HL-60/S4 (cell line): ENCODE measurements around the gene VIPR2.

ENCODE experiments used
- in situ Hi-C: fragments of 300-500 bp; cut with MboI; formaldehyde crosslinking; loops from 2 replicates; pipeline ENCODE4 v1.14.3; 2022; ENCODE audit warnings: low sequenced_read_pairs

Gene VIPR2

GRCh38 chr7:159121476-159121875, 23.2 kb downstream of the VIPR2 start:
- in situ Hi-C loops, result no loop called here

GRCh38 chr7:159121068-159121467, 23.6 kb downstream of the VIPR2 start:
- in situ Hi-C loops, result no loop called here

GRCh38 chr7:159120540-159120919, 24.1 kb downstream of the VIPR2 start:
- in situ Hi-C loops, result no loop called here

- in situ Hi-C loops, result no loop called here
Measured at GRCh38 chr7:159119851-159120539, 24.7 kb downstream of the VIPR2 start.

GRCh38 chr7:159119026-159119741, 25.5 kb downstream of the VIPR2 start:
- in situ Hi-C loops, result no loop called here

- in situ Hi-C loops, result no loop called here
Measured at GRCh38 chr7:159118623-159119022, 26.0 kb downstream of the VIPR2 start.

GRCh38 chr7:159118197-159118595, 26.5 kb downstream of the VIPR2 start:
- in situ Hi-C loops, result no loop called here

GRCh38 chr7:159117366-159118196, 27.1 kb downstream of the VIPR2 start:
- in situ Hi-C loops, result no loop called here

GRCh38 chr7:159116581-159117339, 27.9 kb downstream of the VIPR2 start:
- in situ Hi-C loops, result no loop called here

- in situ Hi-C loops, result no loop called here
Measured at GRCh38 chr7:159115601-159116501, 28.8 kb downstream of the VIPR2 start.

GRCh38 chr7:159114981-159115380, 29.7 kb downstream of the VIPR2 start:
- in situ Hi-C loops, result no loop called here

GRCh38 chr7:159114096-159114495, 30.6 kb downstream of the VIPR2 start:
- in situ Hi-C loops, result no loop called here

- in situ Hi-C loops, result no loop called here
Measured at GRCh38 chr7:159113056-159113455, 31.6 kb downstream of the VIPR2 start.

- in situ Hi-C loops, result no loop called here
Measured at GRCh38 chr7:159112136-159113011, 32.3 kb downstream of the VIPR2 start.

- in situ Hi-C loops, result no loop called here
Measured at GRCh38 chr7:159109653-159110035, 35.0 kb downstream of the VIPR2 start.

GRCh38 chr7:159108941-159109652, 35.6 kb downstream of the VIPR2 start:
- in situ Hi-C loops, result no loop called here

GRCh38 chr7:159108491-159108890, 36.2 kb downstream of the VIPR2 start:
- in situ Hi-C loops, result no loop called here

GRCh38 chr7:159107161-159107892, 37.3 kb downstream of the VIPR2 start:
- in situ Hi-C loops, result no loop called here
